T-helper 1 cell treated with Interleukin-12 subunit alpha and Interleukin-12 subunit beta and Interleukin-4 antibody, amounts not matched to agents 30 ng/mL and 1 ng/mL, for 36 hours (primary cell): ENCODE results near the gene LRRC8B. TPM values are rescaled to one million over a fixed set of nuclear protein-coding genes. Genes with fewer than 3 reads are reported as not detected.
"Not testable (repeated sequence)": the region's sequence is repeated elsewhere in the genome, so short reads cannot be mapped to it uniquely, and the experiment has no call there.

Experiments used
- intact Hi-C: fragments of 100-400 bp; cut with micrococcal nuclease; formaldehyde crosslinking; loops from one replicate; pipeline ENCODE4 v1.15.1; 2024
- total RNA-seq: library from RNA; stranded (reverse); gene quantifications from 2 replicates; pipeline ENCODE4 v1.2.3, GENCODE V29; 2022

The LRRC8B gene
- 22.0 and 26.6 TPM in 2 replicates for total RNA-seq

- intact Hi-C loops: loop anchor here (1.0 to 5.0 kb wide), 13 partner anchors 20 to 842 kb away; partner anchors contain the start of genes GBP5, LRRC8D, PKN2 and ZNF326
Observed at GRCh38 chr1:89524369-89525168, at the start of gene LRRC8B. Gene LRRC8B (plus strand): TSS chr1:89524829. CDS start chr1:89582651, 57,822 bp downstream.

- intact Hi-C loops: no loop called here
Observed at GRCh38 chr1:89475269-89475668, 49.4 kb upstream of the LRRC8B start.

GRCh38 chr1:89476072-89476471, 48.6 kb upstream of the LRRC8B start:
- intact Hi-C loops: no loop called here

GRCh38 chr1:89483010-89483756, 41.4 kb upstream of the LRRC8B start:
- intact Hi-C loops: loop anchor here (1.0 to 2.0 kb wide), 13 partner anchors 18 to 504 kb away; partner anchors contain the start of gene LRRC8B

GRCh38 chr1:89483757-89484077, 40.9 kb upstream of the LRRC8B start:
- intact Hi-C loops: loop anchor here (1.0 to 2.0 kb wide), 13 partner anchors 18 to 504 kb away; partner anchors contain the start of gene LRRC8B

GRCh38 chr1:89484092-89485038, 40.3 kb upstream of the LRRC8B start:
- intact Hi-C loops: no loop called here

GRCh38 chr1:89487972-89488371, 36.7 kb upstream of the LRRC8B start:
- intact Hi-C loops: no loop called here

- intact Hi-C loops: no loop called here
Observed at GRCh38 chr1:89489047-89489729, 35.4 kb upstream of the LRRC8B start.

- intact Hi-C loops: no loop called here
Observed at GRCh38 chr1:89490389-89490788, 34.2 kb upstream of the LRRC8B start.

GRCh38 chr1:89499320-89499719, 25.3 kb upstream of the LRRC8B start:
- intact Hi-C loops: no loop called here

GRCh38 chr1:89502042-89502441, 22.6 kb upstream of the LRRC8B start:
- intact Hi-C loops: no loop called here

- intact Hi-C loops: no loop called here
Observed at GRCh38 chr1:89502895-89503294, 21.7 kb upstream of the LRRC8B start.

GRCh38 chr1:89503690-89504089, 20.9 kb upstream of the LRRC8B start:
- intact Hi-C loops: no loop called here

- intact Hi-C loops: not testable (repeated sequence)
Observed at GRCh38 chr1:89510061-89510460, 14.6 kb upstream of the LRRC8B start.

- intact Hi-C loops: no loop called here
Observed at GRCh38 chr1:89512996-89513720, 11.5 kb upstream of the LRRC8B start.

- intact Hi-C loops: no loop called here
Observed at GRCh38 chr1:89516055-89516454, 8.6 kb upstream of the LRRC8B start.

GRCh38 chr1:89518221-89518631, 6.4 kb upstream of the LRRC8B start:
- intact Hi-C loops: no loop called here

- intact Hi-C loops: loop anchor here (1.0 to 5.0 kb wide), 5 partner anchors 37 to 467 kb away; partner anchors contain the start of gene GBP5
Observed at GRCh38 chr1:89519779-89520358, 4.8 kb upstream of the LRRC8B start.

GRCh38 chr1:89521977-89522376, 2.7 kb upstream of the LRRC8B start:
- intact Hi-C loops: loop anchor here (2.0 to 5.0 kb wide), 2 partner anchors 250 to 465 kb away; partner anchors contain the start of gene GBP5
